GM20431 (cell line): Measurements from ENCODE around the gene TCFL5.
"Not testable (repeated sequence)": the region's sequence is repeated elsewhere in the genome, so short reads cannot be mapped to it uniquely, and the experiment has no call there.

ENCODE experiments used
- in situ Hi-C: fragments of 300-500 bp; cut with MseI, MboI; formaldehyde crosslinking; loops from one replicate; pipeline ENCODE4 v1.15.0; 2020; ENCODE audit warnings: low sequenced_read_pairs; ENCODE audit not compliant: unreplicated experiment

TCFL5 gene

DNA sequence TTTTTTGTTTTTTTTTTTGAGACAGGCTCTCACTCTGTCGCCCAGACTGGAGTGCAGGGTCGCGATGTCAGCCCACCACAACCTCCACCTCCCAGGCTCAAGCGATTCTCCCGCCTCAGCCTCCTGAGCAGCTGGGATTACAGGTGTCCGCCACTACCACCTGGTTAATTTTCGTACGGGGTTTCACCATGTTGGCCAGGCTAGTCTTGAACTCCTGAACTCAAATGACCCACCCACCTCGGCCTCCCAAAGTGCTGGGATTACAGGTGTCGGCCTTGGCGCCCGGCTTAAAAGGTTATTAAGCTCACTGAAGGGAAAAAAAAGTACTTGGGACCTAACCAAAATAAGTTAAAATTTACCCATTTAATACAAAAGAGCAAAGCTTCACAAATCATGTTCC is 1.9 kb downstream of the TCFL5 start:
- in situ Hi-C loops: no loop called here

- in situ Hi-C loops: no loop called here
Measured at GRCh38 chr20:62858058-62858830, 3.4 kb downstream of the TCFL5 start.

DNA sequence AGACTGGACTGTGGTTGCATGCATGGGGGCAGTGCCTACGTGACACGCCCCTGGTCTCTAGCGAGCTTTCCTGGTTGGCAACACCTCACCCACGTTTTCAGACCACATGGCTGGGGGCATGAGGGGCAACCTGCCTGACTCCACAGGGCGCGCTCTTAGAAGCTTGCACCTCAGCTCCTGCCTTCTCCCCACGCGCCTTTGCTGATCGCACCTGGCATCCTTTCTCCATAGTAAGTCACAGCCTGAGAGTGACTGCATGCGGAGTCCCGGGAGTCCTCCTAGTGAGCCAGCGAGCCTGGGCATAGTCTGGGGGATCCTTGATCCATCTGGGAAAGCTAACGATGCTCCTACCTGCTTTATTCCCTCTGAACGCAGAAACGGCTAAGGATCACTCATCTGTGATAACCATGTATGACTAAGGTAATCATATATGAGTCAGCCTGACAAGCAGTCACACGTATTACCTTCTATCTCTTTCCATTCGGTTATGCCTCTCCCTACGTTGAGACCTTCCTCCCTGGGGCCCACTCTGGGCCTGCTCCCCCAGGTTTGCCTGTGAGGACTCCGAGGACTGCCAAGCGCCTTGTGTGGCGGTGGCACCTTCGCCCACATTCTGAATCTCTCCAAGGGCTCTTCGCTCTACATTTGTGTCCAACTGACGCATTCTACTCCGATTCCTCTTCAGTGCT is 4.5 kb downstream of the TCFL5 start:
- in situ Hi-C loops: no loop called here

DNA sequence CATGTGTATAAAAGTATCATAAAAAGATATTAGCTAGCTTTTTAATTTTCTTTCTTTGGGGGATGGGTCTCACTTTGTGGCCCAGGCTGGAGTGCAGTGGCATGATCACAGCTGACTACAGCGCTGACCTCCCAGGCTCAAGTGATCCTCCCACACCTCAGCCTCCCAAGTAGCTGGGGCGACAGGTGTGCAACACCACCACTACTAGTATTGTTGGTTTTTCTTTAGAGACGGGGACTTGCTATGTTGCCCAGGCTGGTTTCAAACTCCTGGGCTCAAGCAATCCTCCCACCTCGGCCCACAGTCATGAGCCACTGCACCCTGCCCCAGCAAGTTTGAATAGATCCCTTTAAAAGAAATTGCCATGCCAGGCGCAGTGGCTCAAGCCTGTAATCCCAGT is 6.5 kb downstream of the TCFL5 start:
- in situ Hi-C loops: no loop called here

- in situ Hi-C loops: no loop called here
Measured at GRCh38 chr20:62854121-62854520, 7.5 kb downstream of the TCFL5 start.

DNA sequence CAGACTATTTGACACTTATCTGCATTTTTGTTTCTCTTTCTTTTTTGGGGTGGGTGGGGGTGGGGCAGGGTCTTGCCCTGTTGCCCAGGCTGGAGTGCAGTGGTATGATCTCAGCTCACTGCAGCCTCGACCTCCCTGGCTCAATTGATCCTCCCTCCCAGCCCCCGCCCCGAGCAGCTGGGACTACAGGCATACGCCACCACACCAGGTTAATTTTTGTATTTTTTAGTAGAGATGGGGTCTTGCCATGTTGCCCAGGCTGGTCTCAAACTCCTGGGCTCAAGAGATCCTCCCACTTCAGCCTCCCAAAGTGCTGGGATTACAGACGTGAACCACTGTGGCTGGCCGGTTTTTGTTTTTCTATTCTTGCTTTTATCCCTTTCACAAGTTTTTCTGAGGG is 8.3 kb downstream of the TCFL5 start:
- in situ Hi-C loops: not testable (repeated sequence)

DNA sequence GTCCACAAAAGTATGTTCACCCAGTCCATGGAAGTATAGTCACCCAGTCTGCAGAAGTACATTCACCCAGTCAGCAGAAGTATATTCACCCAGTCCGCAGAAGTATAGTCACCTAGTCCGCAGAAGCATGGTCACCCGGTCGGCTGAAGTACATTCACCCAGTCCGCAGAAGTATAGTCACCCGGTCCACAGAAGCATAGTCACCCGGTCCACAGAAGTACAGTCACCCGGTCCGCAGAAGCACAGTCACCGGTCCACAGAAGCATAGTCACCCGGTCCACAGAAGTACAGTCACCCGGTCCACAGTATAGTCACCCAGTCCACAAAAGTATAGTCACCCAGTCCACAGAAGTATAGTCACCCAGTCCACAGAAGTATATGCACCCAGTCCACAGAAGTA is 8.8 kb downstream of the TCFL5 start:
- in situ Hi-C loops: no loop called here

DNA sequence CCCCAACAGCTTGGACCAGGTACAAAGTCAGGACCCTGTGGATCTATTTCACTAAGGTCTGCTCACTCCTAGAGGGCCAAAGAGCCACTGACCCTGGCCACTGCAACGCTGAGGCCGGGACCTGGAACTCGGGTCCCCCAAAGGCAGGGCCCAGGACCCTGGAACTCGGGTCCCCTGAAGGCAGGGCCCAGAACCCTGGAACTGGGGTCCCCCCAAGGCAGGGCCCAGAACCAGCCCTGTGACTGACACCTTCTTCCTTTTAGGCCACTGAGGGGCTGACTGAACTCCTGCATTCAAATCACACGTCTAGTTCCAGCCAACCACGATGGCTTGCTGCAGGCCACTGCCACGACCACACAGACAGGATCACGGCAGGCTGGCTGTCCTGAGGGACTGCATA is 9.4 kb downstream of the TCFL5 start:
- in situ Hi-C loops: no loop called here

- in situ Hi-C loops: no loop called here
Measured at GRCh38 chr20:62850333-62850974, 11.2 kb downstream of the TCFL5 start.

GRCh38 chr20:62849431-62849830 is 12.2 kb downstream of the TCFL5 start:
- in situ Hi-C loops: no loop called here

DNA sequence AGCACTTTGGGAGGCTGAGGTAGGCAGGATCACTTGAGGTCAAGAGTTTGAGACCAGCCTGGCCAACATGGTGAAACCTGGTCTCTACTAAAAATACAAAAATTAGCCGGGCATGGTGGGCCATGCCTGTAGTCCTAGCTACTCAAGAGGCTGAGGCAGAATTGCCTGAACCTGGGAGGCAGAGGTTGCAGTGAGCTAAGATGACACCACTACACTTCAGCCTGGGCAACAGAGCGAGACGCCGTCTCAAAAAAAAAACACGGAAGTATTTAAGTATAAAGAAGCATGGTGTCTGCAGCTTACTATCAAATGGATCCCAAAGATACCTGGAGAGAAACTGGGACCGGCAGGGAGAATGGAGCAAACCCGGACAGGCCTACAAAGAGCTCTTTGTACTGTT is 12.7 kb downstream of the TCFL5 start:
- in situ Hi-C loops: not testable (repeated sequence)

DNA sequence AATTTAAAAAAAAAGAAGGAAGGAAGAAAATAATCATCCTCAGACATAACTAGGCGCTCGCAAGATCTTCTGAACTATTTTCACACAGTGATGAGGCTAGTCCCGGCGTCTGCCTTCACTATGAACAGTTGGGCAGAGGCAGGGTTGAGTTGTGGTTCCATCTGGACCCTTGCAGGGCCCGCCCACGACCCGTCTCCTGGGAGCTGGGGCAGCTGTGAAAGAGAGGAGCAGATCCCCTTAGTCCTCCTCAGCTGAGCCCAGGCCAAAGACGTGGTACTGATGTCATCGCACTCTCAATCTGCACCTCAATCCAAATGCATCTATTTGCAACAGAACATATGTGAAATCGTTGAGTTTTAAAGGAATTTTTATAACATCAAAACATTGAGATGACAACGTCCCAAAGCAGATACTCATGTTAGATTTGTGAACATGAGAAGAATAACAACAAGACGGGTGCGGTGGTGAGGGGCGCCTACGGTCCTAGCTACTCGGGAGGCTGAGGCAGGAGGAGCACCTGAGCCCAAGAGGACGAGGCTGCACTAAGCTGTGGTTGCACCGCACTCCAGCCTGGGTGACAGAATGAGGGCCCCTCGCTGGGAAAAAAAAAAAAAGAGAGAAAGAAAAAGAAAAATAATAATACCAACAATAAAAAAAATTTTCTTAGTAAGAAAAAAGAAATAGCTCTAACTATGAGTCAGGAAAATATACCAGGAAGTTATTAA is 15.3 kb downstream of the TCFL5 start:
- in situ Hi-C loops: no loop called here

GRCh38 chr20:62845416-62846160 is 16.0 kb downstream of the TCFL5 start:
- in situ Hi-C loops: no loop called here

GRCh38 chr20:62844182-62844581 is 17.4 kb downstream of the TCFL5 start:
- in situ Hi-C loops: no loop called here

- in situ Hi-C loops: no loop called here
Measured at GRCh38 chr20:62843656-62844055, 18.0 kb downstream of the TCFL5 start.

- in situ Hi-C loops: no loop called here
Measured at GRCh38 chr20:62841705-62842212, 19.9 kb downstream of the TCFL5 start.

- in situ Hi-C loops: no loop called here
Measured at GRCh38 chr20:62840244-62841197, 21.1 kb downstream of the TCFL5 start.

- in situ Hi-C loops: no loop called here
Measured at GRCh38 chr20:62839816-62840215, 21.8 kb downstream of the TCFL5 start.

- in situ Hi-C loops: no loop called here
Measured at GRCh38 chr20:62839261-62839660, 22.4 kb downstream of the TCFL5 start.
